GM10266 (cell line): Measurements from ENCODE around the gene AMH.
A peak's percentile ranks its signal among the peaks of the same experiment; 100 is the strongest.
"Not testable (repeated sequence)": the region's sequence is repeated elsewhere in the genome, so short reads cannot be mapped to it uniquely, and the experiment has no call there.

Experiments
- DNase-seq: peaks from one replicate; pipeline ENCODE4 v3.0.0; 2012; ENCODE audit errors: extremely low spot score
- TF ChIP-seq, protein P1 (sequence below): IDR thresholded peaks from 2 replicates; pipeline ENCODE4 v1.5.1; 2012; ENCODE audit warnings: mild to moderate bottlenecking, low read depth; ENCODE audit not compliant: control insufficient read depth, insufficient read depth; ENCODE audit errors: missing control alignments

Gene AMH

DNA sequence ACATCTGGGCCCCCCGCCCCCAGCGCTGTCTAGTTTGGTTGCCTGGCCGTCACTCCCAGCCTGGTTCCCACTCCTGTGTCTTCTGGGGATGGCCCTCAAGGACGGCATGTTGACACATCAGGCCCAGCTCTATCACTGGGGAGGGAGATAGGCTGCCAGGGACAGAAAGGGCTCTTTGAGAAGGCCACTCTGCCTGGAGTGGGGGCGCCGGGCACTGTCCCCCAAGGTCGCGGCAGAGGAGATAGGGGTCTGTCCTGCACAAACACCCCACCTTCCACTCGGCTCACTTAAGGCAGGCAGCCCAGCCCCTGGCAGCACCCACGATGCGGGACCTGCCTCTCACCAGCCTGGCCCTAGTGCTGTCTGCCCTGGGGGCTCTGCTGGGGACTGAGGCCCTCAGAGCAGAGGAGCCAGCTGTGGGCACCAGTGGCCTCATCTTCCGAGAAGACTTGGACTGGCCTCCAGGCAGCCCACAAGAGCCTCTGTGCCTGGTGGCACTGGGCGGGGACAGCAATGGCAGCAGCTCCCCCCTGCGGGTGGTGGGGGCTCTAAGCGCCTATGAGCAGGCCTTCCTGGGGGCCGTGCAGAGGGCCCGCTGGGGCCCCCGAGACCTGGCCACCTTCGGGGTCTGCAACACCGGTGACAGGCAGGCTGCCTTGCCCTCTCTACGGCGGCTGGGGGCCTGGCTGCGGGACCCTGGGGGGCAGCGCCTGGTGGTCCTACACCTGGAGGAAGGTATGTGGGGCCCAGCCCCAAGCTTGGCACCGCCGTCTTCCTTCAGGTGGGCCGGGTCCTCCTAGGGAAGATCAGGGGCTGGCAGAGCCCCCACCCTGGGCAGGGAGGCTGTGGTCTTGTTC, at the start of gene AMH:
Gene AMH (plus strand): TSS at position 314 of the 857 bp plus-strand sequence. CDS start 10 bp downstream, at position 324.
- TF ChIP-seq, protein P1, sequence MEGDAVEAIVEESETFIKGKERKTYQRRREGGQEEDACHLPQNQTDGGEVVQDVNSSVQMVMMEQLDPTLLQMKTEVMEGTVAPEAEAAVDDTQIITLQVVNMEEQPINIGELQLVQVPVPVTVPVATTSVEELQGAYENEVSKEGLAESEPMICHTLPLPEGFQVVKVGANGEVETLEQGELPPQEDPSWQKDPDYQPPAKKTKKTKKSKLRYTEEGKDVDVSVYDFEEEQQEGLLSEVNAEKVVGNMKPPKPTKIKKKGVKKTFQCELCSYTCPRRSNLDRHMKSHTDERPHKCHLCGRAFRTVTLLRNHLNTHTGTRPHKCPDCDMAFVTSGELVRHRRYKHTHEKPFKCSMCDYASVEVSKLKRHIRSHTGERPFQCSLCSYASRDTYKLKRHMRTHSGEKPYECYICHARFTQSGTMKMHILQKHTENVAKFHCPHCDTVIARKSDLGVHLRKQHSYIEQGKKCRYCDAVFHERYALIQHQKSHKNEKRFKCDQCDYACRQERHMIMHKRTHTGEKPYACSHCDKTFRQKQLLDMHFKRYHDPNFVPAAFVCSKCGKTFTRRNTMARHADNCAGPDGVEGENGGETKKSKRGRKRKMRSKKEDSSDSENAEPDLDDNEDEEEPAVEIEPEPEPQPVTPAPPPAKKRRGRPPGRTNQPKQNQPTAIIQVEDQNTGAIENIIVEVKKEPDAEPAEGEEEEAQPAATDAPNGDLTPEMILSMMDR, result no peak
- no peak for DNase-seq

DNA sequence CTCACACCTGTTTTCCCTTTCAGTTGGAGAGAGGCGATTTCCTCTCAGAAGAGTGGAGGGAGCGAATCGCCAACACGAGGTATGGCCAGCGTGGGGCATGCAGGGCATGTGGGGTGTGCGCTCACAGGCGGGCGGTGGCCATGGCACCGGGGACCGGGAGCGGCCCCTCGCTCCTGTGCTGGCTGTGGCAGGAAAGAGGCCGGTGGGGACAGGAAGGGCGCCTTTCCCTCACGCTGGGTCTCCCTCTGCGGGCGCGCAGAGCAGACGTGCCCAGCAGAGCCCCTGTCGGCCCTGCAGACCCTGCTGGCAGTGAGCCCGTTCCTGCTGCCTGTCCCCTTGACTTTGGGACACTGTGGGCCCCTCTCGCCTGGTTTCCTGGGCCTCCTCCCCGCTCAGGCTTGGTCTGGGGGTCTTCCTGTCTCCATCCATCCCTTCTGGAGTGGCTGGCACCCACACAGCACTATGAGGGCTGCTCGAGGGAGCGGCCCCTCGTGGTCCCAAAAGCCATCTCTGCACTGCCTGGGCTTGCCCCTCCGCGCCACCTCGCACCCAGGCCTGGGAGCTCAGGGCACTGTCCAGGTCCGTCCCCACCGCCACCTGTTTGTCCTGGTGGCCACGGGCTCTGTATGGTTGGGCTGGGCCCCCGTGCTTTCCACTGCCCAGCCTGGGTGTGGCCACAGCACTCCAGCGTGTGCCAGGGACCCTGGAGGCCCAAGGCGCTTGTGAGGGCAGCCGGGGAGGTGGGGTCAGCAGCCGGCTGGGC, 49.1 kb upstream of the AMH start:
- TF ChIP-seq, protein P1, result no peak
- no peak for DNase-seq

DNA sequence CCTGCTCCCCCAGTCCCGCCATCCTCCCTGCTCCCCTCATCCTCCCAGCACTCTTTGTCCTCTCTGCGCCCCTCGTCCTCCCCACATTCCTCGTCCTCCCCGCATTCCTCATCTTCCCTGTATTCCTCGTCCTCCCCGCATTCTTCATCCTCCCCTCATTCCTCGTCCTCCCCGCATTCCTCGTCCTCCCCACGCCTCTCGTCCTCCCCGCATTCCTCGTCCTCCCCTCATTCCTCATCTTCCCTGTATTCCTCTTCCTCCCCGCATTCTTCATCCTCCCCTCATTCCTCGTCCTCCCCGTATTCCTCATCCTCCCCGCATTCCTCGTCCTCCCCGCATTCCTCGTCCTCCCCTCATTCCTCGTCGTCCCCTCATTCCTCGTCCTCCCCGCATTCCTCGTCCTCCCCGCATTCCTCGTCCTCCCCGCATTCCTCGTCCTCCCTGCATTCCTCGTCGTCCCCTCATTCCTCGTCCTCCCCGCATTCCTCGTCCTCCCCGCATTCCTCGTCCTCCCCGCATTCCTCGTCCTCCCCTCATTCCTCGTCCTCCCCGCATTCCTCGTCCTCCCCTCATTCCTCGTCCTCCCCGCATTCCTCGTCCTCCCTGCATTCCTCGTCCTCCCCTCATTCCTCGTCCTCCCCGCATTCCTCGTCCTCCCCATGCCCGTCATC, 48.4 kb upstream of the AMH start:
- DNase-seq, result not testable (repeated sequence)

DNA sequence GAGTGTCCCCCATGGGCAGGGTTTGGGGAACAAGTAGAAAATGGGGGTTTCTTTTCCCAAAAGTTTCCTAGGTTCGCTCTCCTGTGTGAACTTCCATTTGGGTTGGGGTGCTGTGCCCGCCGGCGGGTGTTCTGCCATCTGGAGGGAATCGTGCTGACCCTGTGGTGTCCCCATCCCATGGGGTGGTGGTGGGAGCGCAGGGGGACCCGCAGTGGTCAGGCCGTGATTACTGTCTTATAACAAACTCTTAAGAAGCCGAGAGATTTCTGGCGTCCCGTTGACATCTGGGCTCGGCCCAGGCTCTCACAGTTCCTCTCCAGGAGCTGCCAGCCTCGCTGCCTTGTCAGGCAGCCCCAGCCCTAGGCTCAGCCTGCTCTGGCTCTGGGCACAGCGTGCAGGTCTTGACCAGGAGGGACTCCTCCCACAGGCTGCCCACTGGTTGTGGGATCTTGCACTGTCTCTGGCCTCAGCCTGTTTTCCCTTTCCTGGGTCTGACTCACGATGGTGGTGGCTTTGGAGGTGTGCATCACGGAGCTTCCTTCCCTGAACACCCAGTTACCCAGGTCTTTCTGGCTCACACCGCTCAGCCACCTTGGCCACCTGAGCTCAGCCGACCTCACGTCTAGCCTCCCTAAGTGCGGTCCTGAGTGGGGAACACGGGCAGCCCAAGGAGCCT, 47.5 kb upstream of the AMH start:
- DNase-seq, result no peak
- TF ChIP-seq, protein P1, result no peak

DNA sequence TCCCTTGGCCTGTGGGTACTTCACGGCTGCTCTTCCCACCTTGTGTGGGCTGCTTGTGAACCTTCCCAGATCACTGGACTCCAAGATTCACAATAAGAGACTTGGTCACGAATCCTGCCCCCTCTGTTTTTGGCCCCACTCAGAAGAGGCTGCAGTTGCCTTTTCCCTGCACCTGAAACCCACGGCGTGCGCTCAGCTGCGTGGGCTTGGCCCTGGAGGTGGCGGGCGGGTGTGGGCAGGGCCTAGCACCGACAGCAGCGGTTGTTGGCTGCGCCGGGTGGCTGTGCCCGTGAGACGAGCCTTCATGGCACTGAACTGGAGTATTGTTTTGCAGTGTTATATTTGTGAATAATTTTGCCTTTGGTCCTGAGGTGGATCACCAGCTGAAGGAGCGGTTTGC, 46.8 kb upstream of the AMH start:
- TF ChIP-seq, protein P1, result no peak
- no peak for DNase-seq

DNA sequence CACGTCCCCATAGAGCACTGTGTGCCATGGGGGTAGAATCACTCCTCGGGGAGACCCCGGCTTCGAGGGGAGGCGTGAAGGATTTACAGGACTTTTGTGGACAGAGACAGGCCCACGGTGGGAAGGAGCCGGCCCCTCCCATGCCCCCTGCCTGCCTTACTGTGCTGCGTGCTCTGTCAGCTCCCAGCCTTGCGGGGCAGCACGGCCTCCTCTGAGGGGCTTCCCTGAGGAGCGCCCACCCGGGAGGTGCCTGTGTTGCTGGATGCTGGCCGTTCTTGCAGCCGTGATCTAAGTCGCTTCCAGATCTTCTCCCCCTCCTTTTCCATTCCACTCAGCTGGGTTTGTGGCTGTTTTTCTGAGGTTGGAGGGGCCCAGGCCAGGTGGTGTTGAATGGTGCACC, 42.1 kb upstream of the AMH start:
- TF ChIP-seq, protein P1, result no peak
- DNase-seq, result no peak

DNA sequence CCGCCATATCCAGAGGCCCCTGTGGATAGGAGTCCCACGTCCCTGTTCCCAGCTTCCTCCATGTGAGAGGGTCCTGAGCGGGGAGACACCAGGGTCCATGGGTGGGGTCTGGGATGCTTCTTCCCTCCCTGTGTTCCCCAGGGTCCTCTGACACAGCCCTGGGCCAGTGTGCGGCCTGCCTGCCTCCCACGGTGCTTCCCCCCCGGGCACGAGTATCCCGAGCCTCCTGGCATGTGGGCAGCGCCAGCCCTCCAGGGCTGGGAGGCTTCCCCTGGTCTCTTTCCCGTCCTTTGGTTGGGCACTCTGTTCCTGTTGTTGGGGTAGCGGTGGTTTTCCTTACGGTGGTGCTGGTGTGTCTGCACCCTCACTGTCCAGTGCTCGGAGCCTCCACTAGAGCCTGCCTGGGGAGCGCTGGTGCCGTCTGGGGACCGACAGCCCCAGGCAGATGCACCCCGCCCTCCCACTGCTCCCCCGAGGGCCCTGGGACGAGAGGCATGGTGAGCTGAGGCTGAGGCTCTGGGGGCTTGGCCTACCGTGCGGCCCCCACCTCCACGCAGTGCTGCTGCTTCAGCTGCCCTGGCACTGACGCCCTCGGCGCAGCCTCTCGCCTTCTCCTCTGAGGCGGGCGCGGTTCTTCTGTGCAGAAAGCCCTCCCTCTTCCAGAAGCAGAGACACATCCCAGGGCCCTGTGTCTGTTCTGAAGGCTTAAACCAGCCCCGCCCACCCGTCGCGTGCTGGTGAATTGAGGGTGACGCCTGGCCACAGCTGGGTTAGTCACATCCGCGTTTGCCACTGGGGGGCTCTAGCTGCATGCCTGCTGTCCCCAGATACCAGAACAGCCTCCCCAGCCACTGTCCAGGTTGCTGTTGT, 40.9 kb upstream of the AMH start:
- peak; percentile 71 for DNase-seq
- TF ChIP-seq, protein P1, result no peak
